Lung (tissue), 12 donors: ENCODE data around the gene EHD4. TPM values are rescaled to one million over a fixed set of nuclear protein-coding genes. Genes with fewer than 3 reads are reported as not detected.

Source experiments
- ATAC-seq: fragments of 200-7000 bp; cut with Tn5 transposase; one replicate; pipeline ENCODE4 v1.9.1; 2020; ENCODE audit warnings: moderate number of reproducible peaks; ENCODE audit not compliant: insufficient read depth, low FRiP score
- DNase-seq, 3 donors: peaks; one replicate each; pipeline ENCODE4 v3.0.0-alpha.2; 2013 to 2017
- H3K27ac ChIP-seq, 2 donors: one replicate each; pipeline ENCODE4 v1.5.1; 2013; ENCODE audit warnings: mild to moderate bottlenecking in 2 of 2, moderate library complexity in 2 of 2, control low read depth in 1 of 2, inconsistent platforms in 1 of 2, low read depth in 1 of 2, low read length in 1 of 2
- H3K27me3 ChIP-seq, 3 donors: one replicate each; pipeline ENCODE4 v1.5.1; 2013; ENCODE audit warnings: low read length in 2 of 3; ENCODE audit not compliant: control insufficient read depth in 3 of 3, insufficient read depth in 3 of 3
- H3K36me3 ChIP-seq, 4 donors: one replicate each; pipeline ENCODE4 v1.5.1; 2013; ENCODE audit warnings: low read length in 4 of 4, mild to moderate bottlenecking in 1 of 4, moderate library complexity in 1 of 4; ENCODE audit not compliant: control insufficient read depth in 4 of 4, insufficient read depth in 4 of 4
- H3K4me1 ChIP-seq, 5 donors: one replicate each; pipeline ENCODE4 v1.5.1; 2013; ENCODE audit warnings: low read length in 5 of 5, mild to moderate bottlenecking in 2 of 5, moderate library complexity in 1 of 5; ENCODE audit not compliant: control insufficient read depth in 5 of 5, insufficient read depth in 5 of 5
- H3K4me3 ChIP-seq: one replicate; pipeline ENCODE4 v1.5.1; 2013; ENCODE audit warnings: mild to moderate bottlenecking, control low read depth, moderate library complexity
- H3K9ac ChIP-seq, 2 donors: one replicate each; pipeline ENCODE4 v1.5.1; 2013; ENCODE audit warnings: low read length in 2 of 2, control low read depth in 1 of 2; ENCODE audit not compliant: insufficient read depth in 1 of 2
- H3K9me3 ChIP-seq, 4 donors: one replicate each; pipeline ENCODE4 v1.5.1; 2013; ENCODE audit warnings: low read length in 3 of 4, mild to moderate bottlenecking in 1 of 4, moderate library complexity in 1 of 4; ENCODE audit not compliant: control insufficient read depth in 4 of 4, insufficient read depth in 3 of 4
- WGBS, 2 donors: extraction: QIAGEN DNeasy Blood & Tissue Kit; methylation state at CpG; one replicate each; pipeline ENCODE4 v1.1.7; 2013; 5-methylcytosine and 5-hydroxymethylcytosine counted together
- polyA plus RNA-seq, 2 donors: library from polyadenylated mRNA; stranded (reverse); fragments of 200-250 nt; gene quantifications; one replicate each; pipeline ENCODE4 v1.2.1, GENCODE V29; 2013
- total RNA-seq, 2 donors: library from RNA; depleted of rRNA in 1 of 2; stranded (reverse); fragments of >200 nt in 1 of 2; gene quantifications; one replicate each; pipeline ENCODE4 v1.2.1, GENCODE V29; 2014 to 2021
- TF ChIP-seq, protein P1 (sequence below): IDR thresholded peaks from 2 replicates; pipeline ENCODE4 v1.5.1; 2012; ENCODE audit warnings: mild to moderate bottlenecking; ENCODE audit errors: control extremely low read depth, extremely low read depth
- donor health status: control.
- donor health status: control.
- donor health status: Bipolar disorder and iron deficiency.
- donor health status: healthy.
- donor health status: DM: yes; HTN: yes; CAD: no.

The EHD4 gene
- total and polyA plus RNA-seq, 4 donors: 16.4 to 36.3 (median 25.9) TPM

DNA sequence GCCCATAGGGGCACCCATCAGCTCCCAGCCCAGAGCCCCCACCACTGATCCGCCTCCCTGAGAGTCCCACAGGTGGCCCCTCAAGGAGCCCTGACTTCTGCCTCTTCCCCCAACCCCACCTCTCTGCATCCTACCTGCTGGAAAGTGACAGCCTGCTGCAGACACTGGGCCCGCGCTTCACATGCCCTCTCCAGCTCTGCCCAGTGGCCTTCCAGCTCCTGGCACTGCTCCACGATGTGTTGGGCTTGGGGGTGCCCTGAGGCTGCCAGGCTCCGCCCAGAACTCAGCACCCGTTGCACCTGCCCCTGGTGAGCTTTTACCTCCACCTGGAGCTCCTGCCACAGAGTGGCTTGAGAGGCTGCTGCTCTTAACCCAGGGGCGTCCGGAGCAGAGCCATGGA is 98.6 kb downstream of the EHD4 start:
- Histone ChIP-seq H3K27ac (no peak overlapping the region), H3K9ac (no peak overlapping the region), H3K36me3 (no peaks in the 10 kb centered on the region), H3K4me3 (no peak overlapping the region), H3K27me3 (no peaks in the 10 kb centered on the region), H3K9me3 (no peaks in the 10 kb centered on the region), H3K4me1 (no peaks in the 10 kb centered on the region)
- WGBS, 2 donors: 88 to 91% methylated on average over 8 of the region's 8 CpGs
- ATAC-seq (no peak), DNase-seq (no peak)
- TF ChIP-seq, protein P1, sequence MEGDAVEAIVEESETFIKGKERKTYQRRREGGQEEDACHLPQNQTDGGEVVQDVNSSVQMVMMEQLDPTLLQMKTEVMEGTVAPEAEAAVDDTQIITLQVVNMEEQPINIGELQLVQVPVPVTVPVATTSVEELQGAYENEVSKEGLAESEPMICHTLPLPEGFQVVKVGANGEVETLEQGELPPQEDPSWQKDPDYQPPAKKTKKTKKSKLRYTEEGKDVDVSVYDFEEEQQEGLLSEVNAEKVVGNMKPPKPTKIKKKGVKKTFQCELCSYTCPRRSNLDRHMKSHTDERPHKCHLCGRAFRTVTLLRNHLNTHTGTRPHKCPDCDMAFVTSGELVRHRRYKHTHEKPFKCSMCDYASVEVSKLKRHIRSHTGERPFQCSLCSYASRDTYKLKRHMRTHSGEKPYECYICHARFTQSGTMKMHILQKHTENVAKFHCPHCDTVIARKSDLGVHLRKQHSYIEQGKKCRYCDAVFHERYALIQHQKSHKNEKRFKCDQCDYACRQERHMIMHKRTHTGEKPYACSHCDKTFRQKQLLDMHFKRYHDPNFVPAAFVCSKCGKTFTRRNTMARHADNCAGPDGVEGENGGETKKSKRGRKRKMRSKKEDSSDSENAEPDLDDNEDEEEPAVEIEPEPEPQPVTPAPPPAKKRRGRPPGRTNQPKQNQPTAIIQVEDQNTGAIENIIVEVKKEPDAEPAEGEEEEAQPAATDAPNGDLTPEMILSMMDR: no peak

DNA sequence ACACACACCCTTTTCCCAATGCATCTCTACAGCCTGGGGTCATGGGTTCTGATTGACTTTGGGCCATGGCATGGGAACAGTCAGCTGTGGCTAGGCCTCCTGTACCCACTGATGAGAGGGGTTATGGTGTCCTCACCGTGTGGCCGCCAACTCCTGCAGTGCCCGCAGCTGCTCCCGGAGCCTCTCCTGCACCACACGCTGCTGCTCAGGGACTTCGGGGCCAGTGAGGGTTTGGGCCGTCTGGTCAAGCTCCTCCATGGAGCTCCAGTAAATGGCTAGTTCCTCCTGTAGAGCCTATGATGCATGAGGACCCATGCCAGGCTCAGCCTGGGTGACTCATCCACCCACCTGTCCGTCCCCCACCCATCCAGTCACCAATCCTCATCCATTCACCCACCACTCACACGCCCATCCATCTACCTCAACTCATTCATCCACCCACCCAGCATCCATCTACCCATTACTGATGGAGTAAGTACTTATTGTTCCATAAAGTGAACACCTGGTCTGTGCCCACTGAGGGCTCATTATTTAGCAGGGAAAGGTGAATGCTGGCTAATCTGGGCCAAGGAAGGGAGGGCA is 100.1 kb downstream of the EHD4 start:
- TF ChIP-seq, protein P1: no peak
- Histone ChIP-seq H3K9me3 (no peaks in the 10 kb centered on the region), H3K4me1 (no peaks in the 10 kb centered on the region), H3K9ac (no peak overlapping the region), H3K27me3 (no peaks in the 10 kb centered on the region), H3K27ac (no peak overlapping the region), H3K4me3 (no peak overlapping the region), H3K36me3 (no peaks in the 10 kb centered on the region)
- WGBS, 2 donors: 93 to 96% methylated on average over 9 of the region's 9 CpGs
- no peak for ATAC-seq
- DNase-seq: no peak

DNA sequence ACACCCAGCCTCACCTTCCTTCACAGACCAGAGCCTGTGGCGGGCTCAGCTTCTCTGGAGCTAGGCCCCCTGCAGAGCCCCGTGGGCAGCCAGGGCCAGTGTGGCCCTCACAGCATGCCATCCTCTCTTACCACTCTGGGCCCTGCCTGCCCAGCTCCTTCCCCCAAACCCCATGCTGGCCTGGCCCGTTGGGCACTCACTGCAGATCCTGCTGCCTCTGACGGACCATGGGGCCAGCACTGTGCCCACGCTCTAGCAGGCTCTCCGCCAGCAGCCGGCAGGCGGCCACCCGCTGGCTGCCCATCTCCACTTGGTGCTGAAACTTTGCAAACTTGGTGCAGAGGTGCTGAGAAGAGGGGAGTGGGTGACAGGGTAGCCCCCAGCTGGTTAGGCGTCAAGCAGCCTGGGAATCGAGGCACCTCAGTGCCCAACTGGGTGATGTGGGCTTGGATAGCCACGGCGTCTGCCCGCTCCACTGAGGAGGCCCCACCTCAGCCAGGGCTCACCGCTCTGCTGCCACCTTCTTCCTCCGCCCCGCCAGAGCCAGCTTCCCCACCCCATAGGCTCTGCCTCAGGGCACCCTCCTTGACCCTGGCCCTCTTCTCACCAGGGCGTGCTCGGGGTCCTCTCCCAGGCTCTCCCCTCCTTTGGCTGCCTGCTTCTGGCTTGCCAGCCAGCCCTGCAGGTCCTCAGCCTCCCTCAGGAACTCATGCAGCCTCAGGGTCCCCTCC is 101.0 kb downstream of the EHD4 start:
- DNase-seq: no peak
- H3K27me3 ChIP-seq: no peaks in the 10 kb centered on the region
- WGBS, 2 donors: 94% methylated on average over 17 to 19 of the region's 19 CpGs

More for the DNA sequence above, 101.0 kb downstream of the EHD4 start:
- no peak for ATAC-seq
- Histone ChIP-seq H3K27ac (no peak overlapping the region), H3K9me3 (no peaks in the 10 kb centered on the region), H3K4me1 (no peaks in the 10 kb centered on the region), H3K9ac (no peak overlapping the region), H3K36me3 (no peaks in the 10 kb centered on the region), H3K4me3 (no peak overlapping the region)
- TF ChIP-seq, protein P1: no peak
